ENCODE measurements around the gene GALNS.

The GALNS gene

GRCh38 chr16:88769617-88770460, 86.9 kb downstream of the GALNS start:
- peak; percentile 74 to 84 for DNase-seq
- TF ChIP-seq GATA1 (IDR thresholded peaks at IDR 0.05; ENCODE audit: low read depth, low read length) (no peak), POLR2A (IDR thresholded peaks at IDR 0.05; ENCODE audit: low read length) (no peak)

DNA sequence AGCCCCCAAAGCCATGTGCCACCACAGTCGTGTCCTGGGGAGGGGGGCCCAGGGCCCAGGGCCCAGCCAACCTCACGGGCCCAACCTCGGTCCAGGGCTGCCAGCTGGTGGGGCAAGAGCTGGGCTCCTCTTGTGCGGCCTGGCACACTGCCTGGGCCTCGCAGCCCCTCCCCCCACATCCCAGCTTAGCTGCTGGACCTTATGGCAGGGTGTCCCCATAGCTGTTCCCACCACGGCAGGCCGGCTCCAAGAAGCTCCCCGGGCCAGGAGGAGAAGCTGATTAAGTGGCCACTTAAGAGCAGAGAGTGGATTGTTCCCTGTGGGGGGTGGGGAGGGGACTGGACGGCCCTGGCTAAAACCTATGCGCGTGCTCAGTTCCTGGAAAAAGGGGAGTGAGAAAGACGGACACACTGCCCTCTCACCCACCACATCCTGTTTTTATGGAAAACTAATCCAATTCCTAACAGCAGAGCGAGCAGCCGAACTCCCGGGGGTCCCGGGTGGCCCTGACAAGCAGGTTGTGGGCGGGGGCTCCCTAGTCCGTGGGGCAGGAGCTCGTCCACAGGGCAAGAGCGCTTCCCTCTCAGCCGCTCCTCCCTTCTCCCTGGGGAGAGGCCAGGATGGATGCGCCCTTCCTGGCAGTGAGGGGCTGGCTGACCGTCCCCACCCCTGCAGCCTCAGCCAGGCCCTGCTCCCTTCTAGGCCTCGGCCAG, 88.5 kb downstream of the GALNS start:
- no peak for DNase-seq
- no peak for TF ChIP-seq POLR2A (IDR thresholded peaks at IDR 0.05; ENCODE audit: low read length)
- no peak for TF ChIP-seq GATA1 (IDR thresholded peaks at IDR 0.05; ENCODE audit: low read depth, low read length)

DNA sequence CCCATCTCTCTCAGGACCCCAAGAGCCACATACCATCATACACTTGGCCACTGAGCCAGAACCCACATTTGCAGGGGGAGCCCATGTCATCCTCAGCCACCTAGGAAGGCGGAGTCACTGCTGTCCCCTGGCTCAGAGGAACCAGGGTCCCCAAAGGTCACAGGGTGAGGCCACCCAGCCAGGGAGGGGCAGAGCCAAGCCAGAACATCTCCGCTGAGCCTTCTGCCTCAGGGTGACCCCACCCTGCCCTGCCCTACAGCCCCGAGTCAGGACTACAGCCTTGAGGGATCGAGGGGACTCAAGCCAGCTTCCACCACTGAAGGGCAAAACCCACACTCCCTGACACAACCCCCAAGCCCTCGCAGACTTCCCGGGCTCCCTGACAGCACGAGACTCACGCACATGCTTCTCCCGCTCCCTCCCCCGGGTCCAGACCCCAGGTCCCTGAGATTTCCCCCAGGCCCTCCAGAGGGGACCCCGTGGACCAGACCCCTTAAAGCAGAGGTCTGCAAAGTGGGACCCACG, 89.1 kb downstream of the GALNS start:
- no peak for TF ChIP-seq POLR2A (IDR thresholded peaks at IDR 0.05; ENCODE audit: low read length)
- no peak for TF ChIP-seq GATA1 (IDR thresholded peaks at IDR 0.05; ENCODE audit: low read depth, low read length)
- DNase-seq, result peak; percentile 50 to 60

DNA sequence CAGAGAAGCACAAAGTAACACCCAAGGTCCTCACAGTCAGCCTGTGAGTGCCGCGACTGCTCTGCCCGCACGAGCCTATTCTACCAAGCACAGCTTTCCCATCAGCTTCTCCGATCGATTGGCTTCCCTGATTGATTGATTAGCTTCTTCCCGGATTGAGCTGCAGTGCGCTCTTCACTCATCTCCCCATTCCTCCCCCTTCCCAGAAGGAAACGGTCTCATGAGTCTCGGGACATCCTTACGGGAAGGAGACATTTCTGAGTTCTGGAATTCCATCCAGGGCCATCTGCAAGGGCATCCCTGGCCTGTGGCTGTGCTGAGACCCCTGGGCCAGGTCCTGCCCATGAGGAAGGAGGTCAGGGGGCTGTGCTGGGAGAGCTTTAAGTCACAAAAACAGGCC, 89.8 kb downstream of the GALNS start:
- no peak for DNase-seq
- TF ChIP-seq POLR2A (IDR thresholded peaks at IDR 0.05; ENCODE audit: low read length), result no peak
- TF ChIP-seq GATA1 (IDR thresholded peaks at IDR 0.05; ENCODE audit: low read depth, low read length), result no peak

DNA sequence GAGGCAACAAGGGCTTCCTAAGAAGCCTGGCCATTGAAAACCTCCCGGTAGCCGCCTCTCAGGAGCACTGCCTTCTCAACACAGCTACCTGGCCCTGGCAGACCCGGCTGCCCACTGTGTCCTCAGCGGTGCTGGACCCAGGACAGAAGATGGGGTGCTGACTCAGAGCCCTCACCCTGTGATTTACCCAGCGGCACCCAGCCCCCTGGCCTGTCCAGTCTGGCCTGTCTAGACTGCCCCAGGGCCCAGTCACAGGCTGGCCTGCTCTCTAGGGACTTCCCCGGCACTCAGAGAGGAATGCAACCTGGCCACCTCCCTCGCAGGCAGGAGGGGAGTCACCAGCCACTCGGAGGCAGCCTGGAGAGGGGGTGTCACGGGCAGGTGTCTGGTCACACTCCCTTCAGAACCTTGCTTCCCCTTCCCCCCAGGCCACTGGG, 91.8 kb downstream of the GALNS start:
- no peak for DNase-seq
- TF ChIP-seq POLR2A (IDR thresholded peaks at IDR 0.05; ENCODE audit: low read length) (no peak), GATA1 (IDR thresholded peaks at IDR 0.05; ENCODE audit: low read depth, low read length) (no peak)

- no peak for DNase-seq
Measured at GRCh38 chr16:88764080-88764479, 92.7 kb downstream of the GALNS start.

More at GRCh38 chr16:88764080-88764479, 92.7 kb downstream of the GALNS start:
- TF ChIP-seq POLR2A (IDR thresholded peaks at IDR 0.05; ENCODE audit: low read length), result no peak
- TF ChIP-seq GATA1 (IDR thresholded peaks at IDR 0.05; ENCODE audit: low read depth, low read length), result no peak
